ENCODE results near the gene TUFT1. TPM values are rescaled to one million over a fixed set of nuclear protein-coding genes. Genes with fewer than 3 reads are reported as not detected.
"Not testable (repeated sequence)": the region's sequence is repeated elsewhere in the genome, so short reads cannot be mapped to it uniquely, and the experiment has no call there.

The TUFT1 gene
- total RNA-seq, 1 donor from 2014 or later = 74.4 TPM

DNA sequence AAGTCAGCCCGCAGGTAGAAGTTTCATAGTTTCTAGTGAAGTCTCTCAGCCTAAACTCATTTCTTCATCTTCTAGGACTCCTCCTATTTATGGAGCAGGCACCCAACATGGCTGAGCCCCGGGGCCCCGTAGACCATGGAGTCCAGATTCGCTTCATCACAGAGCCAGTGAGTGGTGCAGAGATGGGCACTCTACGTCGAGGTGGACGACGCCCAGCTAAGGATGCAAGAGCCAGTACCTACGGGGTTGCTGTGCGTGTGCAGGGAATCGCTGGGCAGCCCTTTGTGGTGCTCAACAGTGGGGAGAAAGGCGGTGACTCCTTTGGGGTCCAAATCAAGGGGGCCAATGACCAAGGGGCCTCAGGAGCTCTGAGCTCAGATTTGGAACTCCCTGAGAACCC is 21.7 kb upstream of the TUFT1 start:
- H3K4me3 ChIP-seq (ENCODE audit: low read depth, low read length) = no peak overlapping the region
- H3K36me3 ChIP-seq (ENCODE audit: control insufficient read depth, insufficient read depth, low read length) = no peaks in the 10 kb centered on the region
- no peaks in the 10 kb centered on the region for H3K27me3 ChIP-seq (ENCODE audit: control insufficient read depth, insufficient read depth, low read length)
- DNase-seq (ENCODE audit: low read depth) = no peak
- TF ChIP-seq, protein P1, sequence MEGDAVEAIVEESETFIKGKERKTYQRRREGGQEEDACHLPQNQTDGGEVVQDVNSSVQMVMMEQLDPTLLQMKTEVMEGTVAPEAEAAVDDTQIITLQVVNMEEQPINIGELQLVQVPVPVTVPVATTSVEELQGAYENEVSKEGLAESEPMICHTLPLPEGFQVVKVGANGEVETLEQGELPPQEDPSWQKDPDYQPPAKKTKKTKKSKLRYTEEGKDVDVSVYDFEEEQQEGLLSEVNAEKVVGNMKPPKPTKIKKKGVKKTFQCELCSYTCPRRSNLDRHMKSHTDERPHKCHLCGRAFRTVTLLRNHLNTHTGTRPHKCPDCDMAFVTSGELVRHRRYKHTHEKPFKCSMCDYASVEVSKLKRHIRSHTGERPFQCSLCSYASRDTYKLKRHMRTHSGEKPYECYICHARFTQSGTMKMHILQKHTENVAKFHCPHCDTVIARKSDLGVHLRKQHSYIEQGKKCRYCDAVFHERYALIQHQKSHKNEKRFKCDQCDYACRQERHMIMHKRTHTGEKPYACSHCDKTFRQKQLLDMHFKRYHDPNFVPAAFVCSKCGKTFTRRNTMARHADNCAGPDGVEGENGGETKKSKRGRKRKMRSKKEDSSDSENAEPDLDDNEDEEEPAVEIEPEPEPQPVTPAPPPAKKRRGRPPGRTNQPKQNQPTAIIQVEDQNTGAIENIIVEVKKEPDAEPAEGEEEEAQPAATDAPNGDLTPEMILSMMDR (IDR thresholded peaks at IDR 0.05; ENCODE audit: insufficient read depth, low read length, poor library complexity, severe bottlenecking) = no peak

DNA sequence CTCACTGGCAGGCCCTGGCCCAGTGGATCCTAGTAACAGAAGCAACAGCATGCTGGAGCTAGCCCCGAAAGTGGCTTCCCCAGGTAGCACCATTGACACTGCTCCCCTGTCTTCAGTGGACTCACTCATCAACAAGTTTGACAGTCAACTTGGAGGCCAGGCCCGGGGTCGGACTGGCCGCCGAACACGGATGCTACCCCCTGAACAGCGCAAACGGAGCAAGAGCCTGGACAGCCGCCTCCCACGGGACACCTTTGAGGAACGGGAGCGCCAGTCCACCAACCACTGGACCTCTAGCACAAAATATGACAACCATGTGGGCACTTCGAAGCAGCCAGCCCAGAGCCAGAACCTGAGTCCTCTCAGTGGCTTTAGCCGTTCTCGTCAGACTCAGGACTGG is 21.2 kb upstream of the TUFT1 start:
- H3K4me3 ChIP-seq (ENCODE audit: low read depth, low read length) = no peak overlapping the region
- no peaks in the 10 kb centered on the region for H3K27me3 ChIP-seq (ENCODE audit: control insufficient read depth, insufficient read depth, low read length)
- TF ChIP-seq, protein P1 (IDR thresholded peaks at IDR 0.05; ENCODE audit: insufficient read depth, low read length, poor library complexity, severe bottlenecking) = no peak
- H3K36me3 ChIP-seq (ENCODE audit: control insufficient read depth, insufficient read depth, low read length) = no peaks in the 10 kb centered on the region
- DNase-seq (ENCODE audit: low read depth) = no peak

DNA sequence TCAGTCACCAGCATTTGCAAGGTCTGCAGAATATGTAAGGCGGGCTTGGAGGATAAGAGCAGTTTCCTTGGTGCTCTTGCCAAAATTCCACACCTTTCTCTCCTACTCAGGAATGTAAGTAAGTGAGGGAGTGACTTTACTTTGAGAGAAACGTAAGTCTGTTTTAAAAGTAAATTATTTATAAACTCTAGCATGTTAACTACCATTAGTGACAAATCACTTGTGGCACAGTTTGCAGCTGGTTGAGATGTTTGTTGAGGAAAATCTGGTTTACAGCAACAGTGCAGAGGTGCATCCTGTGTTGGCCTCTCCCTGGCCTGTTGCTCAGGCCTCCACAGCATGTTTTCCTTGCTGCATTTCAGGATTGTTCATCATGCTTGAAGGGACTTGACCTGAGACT is 20.4 kb upstream of the TUFT1 start:
- TF ChIP-seq, protein P1 (IDR thresholded peaks at IDR 0.05; ENCODE audit: insufficient read depth, low read length, poor library complexity, severe bottlenecking) = no peak
- Histone ChIP-seq H3K36me3 (ENCODE audit: control insufficient read depth, insufficient read depth, low read length) (no peaks in the 10 kb centered on the region), H3K4me3 (ENCODE audit: low read depth, low read length) (no peak overlapping the region), H3K27me3 (ENCODE audit: control insufficient read depth, insufficient read depth, low read length) (no peaks in the 10 kb centered on the region)
- no peak for DNase-seq (ENCODE audit: low read depth)

DNA sequence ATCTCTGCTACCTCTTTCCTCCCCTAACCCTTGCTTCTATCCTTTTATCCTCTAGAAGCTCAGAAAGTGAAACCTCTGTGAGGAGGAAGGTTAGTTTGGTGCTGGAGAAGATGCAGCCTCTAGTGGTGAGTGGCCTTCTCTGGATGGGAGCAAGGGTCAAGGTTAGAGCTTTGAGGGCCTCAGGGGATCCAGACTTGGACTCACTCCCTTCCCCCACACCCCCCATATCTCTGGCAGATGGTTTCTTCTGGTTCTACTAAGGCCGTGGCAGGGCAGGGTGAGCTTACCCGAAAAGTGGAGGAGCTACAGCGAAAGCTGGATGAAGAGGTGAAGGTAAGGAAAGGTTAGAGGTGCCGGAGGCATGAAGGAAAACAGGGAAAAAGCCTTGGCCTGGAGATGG is 19.8 kb upstream of the TUFT1 start:
- Histone ChIP-seq H3K4me3 (ENCODE audit: low read depth, low read length) (no peak overlapping the region), H3K27me3 (ENCODE audit: control insufficient read depth, insufficient read depth, low read length) (no peaks in the 10 kb centered on the region), H3K36me3 (ENCODE audit: control insufficient read depth, insufficient read depth, low read length) (no peaks in the 10 kb centered on the region)
- no peak for DNase-seq (ENCODE audit: low read depth)
- TF ChIP-seq, protein P1 (IDR thresholded peaks at IDR 0.05; ENCODE audit: insufficient read depth, low read length, poor library complexity, severe bottlenecking) = no peak

DNA sequence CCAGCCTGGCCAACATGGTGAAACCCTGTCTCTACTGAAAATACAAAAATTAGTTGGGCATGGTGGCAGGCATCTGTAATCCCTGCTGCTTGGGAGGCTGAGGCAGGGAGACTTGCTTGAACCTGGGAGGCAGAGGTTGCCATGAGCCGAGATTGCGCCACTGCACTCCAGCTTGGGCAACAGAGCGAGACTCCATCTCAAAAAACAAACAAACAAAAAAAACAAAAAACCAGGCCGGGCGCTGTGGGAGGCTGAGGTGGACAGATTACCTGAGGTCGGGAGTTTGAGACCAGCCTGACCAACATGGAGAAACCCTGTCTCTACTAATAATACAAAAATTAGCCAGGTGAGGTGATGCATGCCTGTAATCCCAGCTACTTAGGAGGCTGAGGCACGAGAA is 17.7 kb upstream of the TUFT1 start:
- H3K36me3 ChIP-seq (ENCODE audit: control insufficient read depth, insufficient read depth, low read length); H3K4me3 ChIP-seq (ENCODE audit: low read depth, low read length); H3K27me3 ChIP-seq (ENCODE audit: control insufficient read depth, insufficient read depth, low read length); DNase-seq (ENCODE audit: low read depth): not testable (repeated sequence)

DNA sequence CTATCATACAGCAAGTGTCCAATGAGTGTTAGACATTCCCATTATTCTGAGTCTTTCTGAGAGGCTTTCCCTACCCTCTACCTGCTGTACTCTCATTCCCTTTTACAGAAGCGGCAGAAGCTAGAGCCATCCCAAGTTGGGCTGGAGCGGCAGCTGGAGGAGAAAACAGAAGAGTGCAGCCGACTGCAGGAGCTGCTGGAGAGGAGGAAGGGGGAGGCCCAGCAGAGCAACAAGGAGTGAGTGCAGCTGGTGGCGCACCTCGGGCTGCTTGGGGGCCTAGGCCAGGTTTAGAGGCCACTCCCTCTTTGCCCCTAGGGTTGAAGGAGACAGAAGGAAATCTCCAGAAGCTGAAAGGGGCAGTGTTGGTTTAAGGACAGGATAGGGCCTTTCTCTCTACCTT is 16.8 kb upstream of the TUFT1 start:
- Histone ChIP-seq H3K27me3 (ENCODE audit: control insufficient read depth, insufficient read depth, low read length) (no peaks in the 10 kb centered on the region), H3K36me3 (ENCODE audit: control insufficient read depth, insufficient read depth, low read length) (no peaks in the 10 kb centered on the region), H3K4me3 (ENCODE audit: low read depth, low read length) (no peak overlapping the region)
- no peak for DNase-seq (ENCODE audit: low read depth)
- TF ChIP-seq, protein P1 (IDR thresholded peaks at IDR 0.05; ENCODE audit: insufficient read depth, low read length, poor library complexity, severe bottlenecking) = no peak

Data from kidney epithelial cell (primary cell).